SK-N-SH (cell line): ENCODE data around the gene DDX42. TPM values are rescaled to one million over a fixed set of nuclear protein-coding genes. Genes with fewer than 3 reads are reported as not detected.

Source experiments
- CTCF ChIA-PET: fragments of 300-600, 350-600 bp; formaldehyde crosslinking; extraction: SDS; loops from one replicate; lab custom pipeline; 2021; lab: Yijun Ruan, JAX
- POLR2A ChIA-PET: fragments of 350-600 bp; sonication (Branson Sonifier 250); formaldehyde crosslinking; extraction: SDS; loops from one replicate; lab custom pipeline; 2020; ENCODE audit warnings: antibody characterized with exemption, inconsistent platforms; lab: Yijun Ruan, JAX
- DNase-seq: peaks from one replicate; pipeline ENCODE4 v3.0.0; 2012
- H2AFZ ChIP-seq: fragments of 200-600 bp; sonication (generic); 2 replicates; pipeline ENCODE4 v1.8.1; 2016; ENCODE audit warnings: antibody characterized with exemption, mild to moderate bottlenecking, low read depth
- H3F3A ChIP-seq: fragments of 200-600 bp; sonication (generic); replicated peaks from 2 replicates; pipeline ENCODE3; 2016; ENCODE audit warnings: antibody characterized with exemption, mild to moderate bottlenecking; ENCODE audit not compliant: insufficient read depth
- H3K27ac ChIP-seq, 2 experiments: fragments of 200-500 bp in 1 of 2; fragments of 200-600 bp in 1 of 2; sonication (Bioruptor generic) in 1 of 2; sonication (generic), shearing (Covaris generic) in 1 of 2; 2 replicates each; pipeline versions ENCODE4 v1.5.1 to v1.6.1; 2014 to 2016; ENCODE audit warnings: low read depth in 2 of 2, inconsistent platforms in 1 of 2, low read length in 1 of 2, mild to moderate bottlenecking in 1 of 2, mixed read lengths in 1 of 2
- H3K27me3 ChIP-seq: fragments of 200-600 bp; sonication (generic), shearing (Covaris generic); 2 replicates; pipeline ENCODE4 v1.6.1; 2016; ENCODE audit warnings: mixed run types; ENCODE audit not compliant: insufficient read depth
- H3K36me3 ChIP-seq, 2 experiments: fragments of 200-500 bp in 1 of 2; fragments of 200-600 bp in 1 of 2; sonication (Bioruptor generic) in 1 of 2; sonication (generic) in 1 of 2; replicated peaks in 1 of 2; 2 replicates each; pipeline versions ENCODE3 to v1.5.1; 2014 to 2016; ENCODE audit warnings: low read length in 1 of 2, mild to moderate bottlenecking in 1 of 2; ENCODE audit not compliant: insufficient read depth in 2 of 2, control insufficient read depth in 1 of 2
- H3K4me1 ChIP-seq, 2 experiments: fragments of 200-500 bp in 1 of 2; fragments of 200-600 bp in 1 of 2; sonication (Bioruptor generic) in 1 of 2; sonication (generic), shearing (Covaris generic) in 1 of 2; 2 replicates each; pipeline versions ENCODE4 v1.5.1 to v1.6.1; 2014 to 2016; ENCODE audit warnings: low read depth in 1 of 2, low read length in 1 of 2, mixed run types in 1 of 2; ENCODE audit not compliant: insufficient read depth in 2 of 2, control insufficient read depth in 1 of 2
- H3K4me2 ChIP-seq: fragments of 200-600 bp; sonication (generic), shearing (Covaris generic); 2 replicates; pipeline ENCODE4 v1.6.1; 2017; ENCODE audit warnings: mixed run types
- H3K4me3 ChIP-seq, 2 experiments: fragments of 200-500 bp in 1 of 2; fragments of 200-600 bp in 1 of 2; sonication (Bioruptor generic) in 1 of 2; sonication (generic), shearing (Covaris generic) in 1 of 2; 2 replicates each; pipeline versions ENCODE4 v1.5.1 to v1.8.1; 2014 to 2016; ENCODE audit warnings: low read depth in 2 of 2, inconsistent platforms in 1 of 2, low read length in 1 of 2, mild to moderate bottlenecking in 1 of 2, mixed read lengths in 1 of 2, moderate library complexity in 1 of 2
- H3K79me2 ChIP-seq: fragments of 200-600 bp; sonication (generic); 2 replicates; pipeline ENCODE4 v1.8.1; 2017; ENCODE audit warnings: mild to moderate bottlenecking; ENCODE audit not compliant: insufficient read depth
- H3K9ac ChIP-seq: fragments of 200-600 bp; sonication (generic); 2 replicates; pipeline ENCODE4 v1.6.1; 2017; ENCODE audit warnings: mixed run types
- H3K9me2 ChIP-seq: fragments of 200-600 bp; sonication (generic); 2 replicates; pipeline ENCODE4 v1.6.1; 2017; ENCODE audit warnings: mixed run types
- H3K9me3 ChIP-seq: fragments of 200-600 bp; sonication (generic); 2 replicates; pipeline ENCODE4 v1.6.1; 2017; ENCODE audit warnings: mixed run types, mild to moderate bottlenecking, moderate library complexity
- H4K20me1 ChIP-seq: fragments of 200-600 bp; sonication (generic); 2 replicates; pipeline ENCODE4 v1.6.1; 2017; ENCODE audit warnings: mild to moderate bottlenecking, mixed run types; ENCODE audit not compliant: insufficient read depth
- CHD2 ChIP-seq: fragments of 150-350 bp; IDR thresholded peaks from 2 replicates; pipeline ENCODE4 v1.6.1; 2018; ENCODE audit warnings: low read length; ENCODE audit not compliant: partially characterized antibody
- ELF1 ChIP-seq: IDR thresholded peaks from 2 replicates; pipeline ENCODE4 v1.4.0; 2012
- EZH2phosphoT487 ChIP-seq: fragments of 200-600 bp; sonication (generic); IDR thresholded peaks from 2 replicates; pipeline ENCODE4 v1.6.1; 2017; ENCODE audit warnings: low read depth, mixed run types, mild to moderate bottlenecking, antibody characterized with exemption, moderate library complexity, borderline replicate concordance
- FOSL2 ChIP-seq: IDR thresholded peaks from 2 replicates; pipeline ENCODE4 v1.4.0; 2012; ENCODE audit warnings: low read depth, mild to moderate bottlenecking, moderate library complexity, borderline replicate concordance
- FOXJ3 ChIP-seq: sonication (generic); formaldehyde crosslinking; IDR thresholded peaks from 2 replicates; pipeline ENCODE4 v1.5.1; 2020; ENCODE audit warnings: mild to moderate bottlenecking, missing genetic modification reagents
- GABPA ChIP-seq: IDR thresholded peaks from 2 replicates; pipeline ENCODE4 v1.4.0; 2012; ENCODE audit warnings: low read depth, mild to moderate bottlenecking
- JUND ChIP-seq: IDR thresholded peaks from 2 replicates; pipeline ENCODE4 v1.4.0; 2012
- MXI1 ChIP-seq: IDR thresholded peaks from 2 replicates; pipeline ENCODE4 v1.6.1; 2012; ENCODE audit warnings: mild to moderate bottlenecking, low read depth, low read length, improper control_type of control experiment
- PBX3 ChIP-seq: IDR thresholded peaks from 2 replicates; pipeline ENCODE4; 2012
- POLR2AphosphoS5 ChIP-seq: IDR thresholded peaks from 2 replicates; pipeline ENCODE4 v1.6.1; 2012; ENCODE audit warnings: low read depth, low read length
- RCOR1 ChIP-seq: fragments of 150-350 bp; IDR thresholded peaks from 2 replicates; pipeline ENCODE4 v1.6.1; 2017; ENCODE audit warnings: antibody characterized with exemption, low read length
- RXRA ChIP-seq: IDR thresholded peaks from 2 replicates; pipeline ENCODE4 v1.4.0; 2012; ENCODE audit warnings: low read depth, mild to moderate bottlenecking, borderline replicate concordance
- SIN3A ChIP-seq: IDR thresholded peaks from 2 replicates; pipeline ENCODE4 v1.6.1; 2012; ENCODE audit warnings: low read depth, mild to moderate bottlenecking, low read length, moderate library complexity, borderline replicate concordance
- SMC3 ChIP-seq: IDR thresholded peaks from 2 replicates; pipeline ENCODE4 v1.6.1; 2012; ENCODE audit warnings: low read depth, low read length, improper control_type of control experiment
- TAF1 ChIP-seq: IDR thresholded peaks from 2 replicates; pipeline ENCODE4 v1.6.1; 2012; ENCODE audit warnings: low read depth, mild to moderate bottlenecking, low read length, moderate library complexity, borderline replicate concordance
- YY1 ChIP-seq: IDR thresholded peaks from 2 replicates; pipeline ENCODE4 v1.4.0; 2012; ENCODE audit warnings: low read depth, mild to moderate bottlenecking
- WGBS: methylation state at CpG from one replicate; pipeline ENCODE4 v1.1.6; 2017; ENCODE audit warnings: low lambda C conversion rate; 5-methylcytosine and 5-hydroxymethylcytosine counted together
- polyA plus RNA-seq, 3 experiments: library from polyadenylated mRNA; depleted of rRNA; stranded (reverse); fragments of >200 nt; gene quantifications; 2 replicates each; pipeline ENCODE4 v1.2.3, GENCODE V29; 2012
- TF ChIP-seq, protein P1 (sequence below): IDR thresholded peaks from 2 replicates; pipeline ENCODE4 v1.4.0; 2012; ENCODE audit warnings: low read depth
- TF ChIP-seq, protein P2 (sequence below): fragments of 200-600 bp; sonication (generic); IDR thresholded peaks from 2 replicates; pipeline ENCODE4 v1.6.1; 2017; ENCODE audit warnings: antibody characterized with exemption, mild to moderate bottlenecking, moderate library complexity
- TF ChIP-seq, protein P3 (sequence below): IDR thresholded peaks from 2 replicates; pipeline ENCODE4 v1.4.0; 2012; ENCODE audit warnings: low read depth, borderline replicate concordance

The DDX42 gene
- polyA plus RNA-seq, 1 of the 3 experiments (the other 2 are of a cell fraction) = 115 TPM

- Histone ChIP-seq H3K36me3 (peaks cover 24 to 28% of the 10 kb centered on the region in 2 experiments), H3K79me2 (peaks cover 92% of the 10 kb centered on the region), H3K9me3 (no peaks in the 10 kb centered on the region), H3K9me2 (no peaks in the 10 kb centered on the region), H3F3A (peaks cover 10% of the 10 kb centered on the region), H3K27me3 (no peaks in the 10 kb centered on the region), H4K20me1 (peaks cover 41% of the 10 kb centered on the region), H3K9ac (no peak overlapping the region), H2AFZ (no peak overlapping the region), H3K4me1 (no peaks in the 10 kb centered on the region; a peak in 1 of 4 replicates), H3K4me2 (no peak overlapping the region), H3K27ac (no peak overlapping the region), H3K4me3 (no peak overlapping the region)
- 96% methylated on average over 7 of the region's 7 CpGs for WGBS
- POLR2A ChIA-PET = no interaction called here
- TF ChIP-seq RXRA = no peak
- TF ChIP-seq, protein P1, sequence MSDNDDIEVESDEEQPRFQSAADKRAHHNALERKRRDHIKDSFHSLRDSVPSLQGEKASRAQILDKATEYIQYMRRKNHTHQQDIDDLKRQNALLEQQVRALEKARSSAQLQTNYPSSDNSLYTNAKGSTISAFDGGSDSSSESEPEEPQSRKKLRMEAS = no peak
- no peak for TF ChIP-seq FOSL2
- no peak for TF ChIP-seq MXI1
- TF ChIP-seq, protein P2, sequence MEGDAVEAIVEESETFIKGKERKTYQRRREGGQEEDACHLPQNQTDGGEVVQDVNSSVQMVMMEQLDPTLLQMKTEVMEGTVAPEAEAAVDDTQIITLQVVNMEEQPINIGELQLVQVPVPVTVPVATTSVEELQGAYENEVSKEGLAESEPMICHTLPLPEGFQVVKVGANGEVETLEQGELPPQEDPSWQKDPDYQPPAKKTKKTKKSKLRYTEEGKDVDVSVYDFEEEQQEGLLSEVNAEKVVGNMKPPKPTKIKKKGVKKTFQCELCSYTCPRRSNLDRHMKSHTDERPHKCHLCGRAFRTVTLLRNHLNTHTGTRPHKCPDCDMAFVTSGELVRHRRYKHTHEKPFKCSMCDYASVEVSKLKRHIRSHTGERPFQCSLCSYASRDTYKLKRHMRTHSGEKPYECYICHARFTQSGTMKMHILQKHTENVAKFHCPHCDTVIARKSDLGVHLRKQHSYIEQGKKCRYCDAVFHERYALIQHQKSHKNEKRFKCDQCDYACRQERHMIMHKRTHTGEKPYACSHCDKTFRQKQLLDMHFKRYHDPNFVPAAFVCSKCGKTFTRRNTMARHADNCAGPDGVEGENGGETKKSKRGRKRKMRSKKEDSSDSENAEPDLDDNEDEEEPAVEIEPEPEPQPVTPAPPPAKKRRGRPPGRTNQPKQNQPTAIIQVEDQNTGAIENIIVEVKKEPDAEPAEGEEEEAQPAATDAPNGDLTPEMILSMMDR = no peak
- no peak for TF ChIP-seq SIN3A
- no peak for TF ChIP-seq TAF1
- TF ChIP-seq SMC3 = no peak
- no peak for TF ChIP-seq GABPA
- no peak for TF ChIP-seq ELF1
- no peak for TF ChIP-seq POLR2AphosphoS5
- TF ChIP-seq EZH2phosphoT487 = no peak
- no peak for TF ChIP-seq JUND
- no peak for DNase-seq
- CTCF ChIA-PET = interaction anchor here (0.7 to 1.0 kb wide), 2 partner anchors 19 to 58 kb away, joined by 3 to 4 read pairs; no protein-coding TSS in a partner anchor
Measured at GRCh38 chr17:63768433-63768832, 5.5 kb upstream of the DDX42 start.

GRCh38 chr17:63772801-63773271, 1.1 kb upstream of the DDX42 start:
- CTCF ChIA-PET = interaction anchor here (0.9 to 3.7 kb wide), 7 partner anchors 13 to 346 kb away, joined by 3 to 26 read pairs (median 5); no protein-coding TSS in a partner anchor
- peaks cover 91% of the 10 kb centered on the region for H3K79me2 ChIP-seq
- WGBS = 1% methylated on average over 7 of the region's 7 CpGs
- no peaks in the 10 kb centered on the region for H3K9me3 ChIP-seq
- peaks cover 63% of the 10 kb centered on the region for H4K20me1 ChIP-seq
- H3K9ac ChIP-seq = peak overlapping the region; percentile 86
- no peaks in the 10 kb centered on the region for H3K27me3 ChIP-seq
- H3K4me2 ChIP-seq = peak overlapping the region; percentile 89
- peak overlapping the region; percentile 88 to 100 for H3K27ac ChIP-seq
- TF ChIP-seq, protein P3, sequence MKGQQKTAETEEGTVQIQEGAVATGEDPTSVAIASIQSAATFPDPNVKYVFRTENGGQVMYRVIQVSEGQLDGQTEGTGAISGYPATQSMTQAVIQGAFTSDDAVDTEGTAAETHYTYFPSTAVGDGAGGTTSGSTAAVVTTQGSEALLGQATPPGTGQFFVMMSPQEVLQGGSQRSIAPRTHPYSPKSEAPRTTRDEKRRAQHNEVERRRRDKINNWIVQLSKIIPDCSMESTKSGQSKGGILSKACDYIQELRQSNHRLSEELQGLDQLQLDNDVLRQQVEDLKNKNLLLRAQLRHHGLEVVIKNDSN = no peak
- TF ChIP-seq CHD2 (no peak), ELF1 (no peak), MXI1 (no peak), JUND (no peak), PBX3 (no peak), RCOR1 (no peak), FOXJ3 (CRISPR knock-in tag) (no peak), POLR2AphosphoS5 (no peak), YY1 (no peak)
- TF ChIP-seq, protein P1 = no peak
- TF ChIP-seq, all 33 proteins: peak for 0
- Histone ChIP-seq H3F3A (peaks cover 12% of the 10 kb centered on the region), H2AFZ (peak overlapping the region; percentile 57; the same call in 1 of the 2 replicates), H3K4me3 (peak overlapping the region; percentile 82 to 88), H3K36me3 (peaks cover 13 to 20% of the 10 kb centered on the region in 2 experiments), H3K4me1 (peaks cover 0 to 9% of the 10 kb centered on the region in 2 experiments; a peak in 2 of 4 replicates), H3K9me2 (no peaks in the 10 kb centered on the region)
- peak; percentile 19 for DNase-seq
- POLR2A ChIA-PET = interaction anchor here (0.8 to 1.8 kb wide), 18 partner anchors 9 to 341 kb away, joined by 3 to 14 read pairs (median 5); partner anchors contain the start of genes CYB561, MAP3K3 and PSMC5
